ENCODE data around the gene KCP. TPM values are rescaled to one million over a fixed set of nuclear protein-coding genes. Genes with fewer than 3 reads are reported as not detected.

Gene KCP
- total RNA-seq, 1 experiment from 2014 or later = 2.7 TPM

DNA sequence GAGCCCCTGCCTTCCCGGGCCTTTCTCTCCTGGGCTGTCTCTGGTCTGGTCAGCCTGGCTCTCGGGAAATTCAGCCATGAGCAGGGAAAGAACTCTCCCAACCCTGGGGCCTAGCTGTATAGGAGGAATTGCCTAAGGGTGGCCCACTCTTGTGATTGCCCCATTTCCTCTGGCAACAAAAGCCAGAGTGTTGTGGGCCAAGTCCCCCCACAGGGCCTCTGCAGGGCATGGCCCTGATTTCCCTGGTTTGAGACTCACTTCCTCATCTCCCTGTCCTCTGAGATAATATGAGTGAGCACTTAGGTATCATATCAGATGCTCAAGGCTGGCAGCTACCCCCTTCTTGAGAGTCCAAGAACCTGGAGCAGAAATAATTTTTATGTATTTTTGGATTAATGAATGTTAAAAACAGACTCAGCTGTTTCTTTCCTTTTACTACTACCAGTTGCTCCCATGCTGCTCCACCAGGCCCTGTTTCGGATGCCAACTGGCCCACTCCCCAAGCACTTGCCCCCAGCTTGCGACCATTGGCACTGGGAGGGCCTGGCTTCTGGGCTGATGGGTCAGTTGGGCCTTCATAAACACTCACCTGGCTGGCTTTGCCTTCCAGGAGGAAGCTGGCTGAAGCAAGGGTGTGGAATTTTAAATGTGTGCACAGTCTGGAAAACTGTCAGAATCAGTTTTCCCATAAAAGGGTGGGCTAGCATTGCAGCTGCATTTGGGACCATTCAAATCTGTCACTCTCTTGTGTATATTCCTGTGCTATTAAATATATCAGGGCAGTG lies 38.7 kb upstream of the KCP start:
- no peak for ATAC-seq
- H3K27me3 Mint-ChIP-seq (ENCODE audit: low read depth) = no peaks in the 10 kb centered on the region; the same call in 1 of the 2 replicates
- no peak for DNase-seq (ENCODE audit: low spot score)
- ChIA-PET POLR2A (no interaction called here), CTCF (interaction anchor here (1.2 to 2.7 kb wide), 8 partner anchors 10 to 265 kb away, joined by 3 to 28 read pairs (median 7); partner anchors contain the start of gene ATP6V1F)
- no peak overlapping the region for H3K4me3 Mint-ChIP-seq
- H3K27ac Mint-ChIP-seq = no peak overlapping the region
- no peaks in the 10 kb centered on the region for H3K9me3 Mint-ChIP-seq
- peaks cover 16% of the 10 kb centered on the region for H3K36me3 Mint-ChIP-seq
- peaks cover 15% of the 10 kb centered on the region for H3K4me1 Mint-ChIP-seq
- TF ChIP-seq NFATC4 (CRISPR knock-in tag; IDR thresholded peaks at IDR 0.05) = no peak
- TF ChIP-seq GABPB1 (CRISPR knock-in tag; IDR thresholded peaks at IDR 0.05) = no peak
- no peak for TF ChIP-seq ETV6 (CRISPR knock-in tag; IDR thresholded peaks at IDR 0.05)
- TF ChIP-seq CREM (CRISPR knock-in tag; IDR thresholded peaks at IDR 0.05) = no peak
- TF ChIP-seq, protein P1, sequence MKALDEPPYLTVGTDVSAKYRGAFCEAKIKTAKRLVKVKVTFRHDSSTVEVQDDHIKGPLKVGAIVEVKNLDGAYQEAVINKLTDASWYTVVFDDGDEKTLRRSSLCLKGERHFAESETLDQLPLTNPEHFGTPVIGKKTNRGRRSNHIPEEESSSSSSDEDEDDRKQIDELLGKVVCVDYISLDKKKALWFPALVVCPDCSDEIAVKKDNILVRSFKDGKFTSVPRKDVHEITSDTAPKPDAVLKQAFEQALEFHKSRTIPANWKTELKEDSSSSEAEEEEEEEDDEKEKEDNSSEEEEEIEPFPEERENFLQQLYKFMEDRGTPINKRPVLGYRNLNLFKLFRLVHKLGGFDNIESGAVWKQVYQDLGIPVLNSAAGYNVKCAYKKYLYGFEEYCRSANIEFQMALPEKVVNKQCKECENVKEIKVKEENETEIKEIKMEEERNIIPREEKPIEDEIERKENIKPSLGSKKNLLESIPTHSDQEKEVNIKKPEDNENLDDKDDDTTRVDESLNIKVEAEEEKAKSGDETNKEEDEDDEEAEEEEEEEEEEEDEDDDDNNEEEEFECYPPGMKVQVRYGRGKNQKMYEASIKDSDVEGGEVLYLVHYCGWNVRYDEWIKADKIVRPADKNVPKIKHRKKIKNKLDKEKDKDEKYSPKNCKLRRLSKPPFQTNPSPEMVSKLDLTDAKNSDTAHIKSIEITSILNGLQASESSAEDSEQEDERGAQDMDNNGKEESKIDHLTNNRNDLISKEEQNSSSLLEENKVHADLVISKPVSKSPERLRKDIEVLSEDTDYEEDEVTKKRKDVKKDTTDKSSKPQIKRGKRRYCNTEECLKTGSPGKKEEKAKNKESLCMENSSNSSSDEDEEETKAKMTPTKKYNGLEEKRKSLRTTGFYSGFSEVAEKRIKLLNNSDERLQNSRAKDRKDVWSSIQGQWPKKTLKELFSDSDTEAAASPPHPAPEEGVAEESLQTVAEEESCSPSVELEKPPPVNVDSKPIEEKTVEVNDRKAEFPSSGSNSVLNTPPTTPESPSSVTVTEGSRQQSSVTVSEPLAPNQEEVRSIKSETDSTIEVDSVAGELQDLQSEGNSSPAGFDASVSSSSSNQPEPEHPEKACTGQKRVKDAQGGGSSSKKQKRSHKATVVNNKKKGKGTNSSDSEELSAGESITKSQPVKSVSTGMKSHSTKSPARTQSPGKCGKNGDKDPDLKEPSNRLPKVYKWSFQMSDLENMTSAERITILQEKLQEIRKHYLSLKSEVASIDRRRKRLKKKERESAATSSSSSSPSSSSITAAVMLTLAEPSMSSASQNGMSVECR (CRISPR knock-in tag; IDR thresholded peaks at IDR 0.05; ENCODE audit: borderline replicate concordance) = no peak
- no peak for TF ChIP-seq NR1H2 (CRISPR knock-in tag; IDR thresholded peaks at IDR 0.05)

DNA sequence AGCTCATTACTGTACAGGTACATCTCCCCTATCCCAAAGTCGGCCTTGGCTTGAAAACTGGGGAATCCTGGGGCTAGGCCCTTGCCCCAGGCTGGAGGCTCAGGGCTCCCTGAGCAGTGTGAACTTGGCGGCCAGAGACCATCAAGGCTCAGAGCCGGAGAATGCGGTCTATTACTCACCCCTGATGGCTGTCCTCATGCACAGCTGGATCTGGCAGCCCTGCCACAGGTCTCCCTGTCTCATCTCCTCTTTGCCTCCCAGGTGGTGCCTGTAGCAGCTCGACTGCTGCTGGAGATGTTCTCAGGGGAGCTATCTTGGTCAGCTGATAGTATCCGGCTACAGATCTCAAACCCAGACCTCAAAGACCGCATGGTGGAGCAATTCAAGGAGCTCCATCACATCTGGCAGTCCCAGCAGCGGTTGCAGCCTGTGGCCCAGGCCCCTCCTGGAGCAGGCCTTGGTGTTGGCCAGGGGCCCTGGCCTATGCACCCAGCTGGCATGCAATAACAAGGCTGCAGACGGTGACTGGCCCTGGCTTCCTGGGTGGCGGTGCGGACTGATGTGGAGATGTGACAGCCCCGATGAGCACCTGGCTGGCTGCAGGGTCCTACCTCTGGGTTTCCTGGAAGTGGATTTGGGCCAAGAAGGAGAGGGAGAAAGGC lies 37.9 kb upstream of the KCP start:
- POLR2A ChIA-PET = no interaction called here
- ATAC-seq (no peak), DNase-seq (ENCODE audit: low spot score) (no peak)
- peaks cover 8% of the 10 kb centered on the region for H3K4me1 Mint-ChIP-seq
- no peak overlapping the region for H3K4me3 Mint-ChIP-seq
- no peaks in the 10 kb centered on the region; the same call in 1 of the 2 replicates for H3K27me3 Mint-ChIP-seq (ENCODE audit: low read depth)
- H3K36me3 Mint-ChIP-seq = peaks cover 9% of the 10 kb centered on the region; the same call in 1 of the 2 replicates
- TF ChIP-seq ELF4 (CRISPR knock-in tag; IDR thresholded peaks at IDR 0.05; ENCODE audit: low read depth) = no peak
- TF ChIP-seq CREM (CRISPR knock-in tag; IDR thresholded peaks at IDR 0.05) = no peak
- TF ChIP-seq GTF2I (CRISPR knock-in tag; conservative IDR thresholded peaks at IDR 0.05) = no peak
- TF ChIP-seq ZBTB21 (CRISPR knock-in tag; IDR thresholded peaks at IDR 0.05; ENCODE audit: borderline replicate concordance) = no peak
- TF ChIP-seq, protein P2, sequence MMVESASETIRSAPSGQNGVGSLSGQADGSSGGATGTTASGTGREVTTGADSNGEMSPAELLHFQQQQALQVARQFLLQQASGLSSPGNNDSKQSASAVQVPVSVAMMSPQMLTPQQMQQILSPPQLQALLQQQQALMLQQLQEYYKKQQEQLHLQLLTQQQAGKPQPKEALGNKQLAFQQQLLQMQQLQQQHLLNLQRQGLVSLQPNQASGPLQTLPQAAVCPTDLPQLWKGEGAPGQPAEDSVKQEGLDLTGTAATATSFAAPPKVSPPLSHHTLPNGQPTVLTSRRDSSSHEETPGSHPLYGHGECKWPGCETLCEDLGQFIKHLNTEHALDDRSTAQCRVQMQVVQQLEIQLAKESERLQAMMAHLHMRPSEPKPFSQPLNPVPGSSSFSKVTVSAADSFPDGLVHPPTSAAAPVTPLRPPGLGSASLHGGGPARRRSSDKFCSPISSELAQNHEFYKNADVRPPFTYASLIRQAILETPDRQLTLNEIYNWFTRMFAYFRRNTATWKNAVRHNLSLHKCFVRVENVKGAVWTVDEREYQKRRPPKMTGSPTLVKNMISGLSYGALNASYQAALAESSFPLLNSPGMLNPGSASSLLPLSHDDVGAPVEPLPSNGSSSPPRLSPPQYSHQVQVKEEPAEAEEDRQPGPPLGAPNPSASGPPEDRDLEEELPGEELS (CRISPR knock-in tag; IDR thresholded peaks at IDR 0.05) = no peak
- TF ChIP-seq, protein P3, sequence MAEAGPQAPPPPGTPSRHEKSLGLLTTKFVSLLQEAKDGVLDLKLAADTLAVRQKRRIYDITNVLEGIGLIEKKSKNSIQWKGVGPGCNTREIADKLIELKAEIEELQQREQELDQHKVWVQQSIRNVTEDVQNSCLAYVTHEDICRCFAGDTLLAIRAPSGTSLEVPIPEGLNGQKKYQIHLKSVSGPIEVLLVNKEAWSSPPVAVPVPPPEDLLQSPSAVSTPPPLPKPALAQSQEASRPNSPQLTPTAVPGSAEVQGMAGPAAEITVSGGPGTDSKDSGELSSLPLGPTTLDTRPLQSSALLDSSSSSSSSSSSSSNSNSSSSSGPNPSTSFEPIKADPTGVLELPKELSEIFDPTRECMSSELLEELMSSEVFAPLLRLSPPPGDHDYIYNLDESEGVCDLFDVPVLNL (CRISPR knock-in tag; IDR thresholded peaks at IDR 0.05; ENCODE audit: borderline replicate concordance, low read depth) = no peak
- TF ChIP-seq OVOL2 (CRISPR knock-in tag; IDR thresholded peaks at IDR 0.05; ENCODE audit: borderline replicate concordance) = no peak
- no peak for TF ChIP-seq ZNF219 (CRISPR knock-in tag; IDR thresholded peaks at IDR 0.05; ENCODE audit: borderline replicate concordance)
- TF ChIP-seq, protein P4, sequence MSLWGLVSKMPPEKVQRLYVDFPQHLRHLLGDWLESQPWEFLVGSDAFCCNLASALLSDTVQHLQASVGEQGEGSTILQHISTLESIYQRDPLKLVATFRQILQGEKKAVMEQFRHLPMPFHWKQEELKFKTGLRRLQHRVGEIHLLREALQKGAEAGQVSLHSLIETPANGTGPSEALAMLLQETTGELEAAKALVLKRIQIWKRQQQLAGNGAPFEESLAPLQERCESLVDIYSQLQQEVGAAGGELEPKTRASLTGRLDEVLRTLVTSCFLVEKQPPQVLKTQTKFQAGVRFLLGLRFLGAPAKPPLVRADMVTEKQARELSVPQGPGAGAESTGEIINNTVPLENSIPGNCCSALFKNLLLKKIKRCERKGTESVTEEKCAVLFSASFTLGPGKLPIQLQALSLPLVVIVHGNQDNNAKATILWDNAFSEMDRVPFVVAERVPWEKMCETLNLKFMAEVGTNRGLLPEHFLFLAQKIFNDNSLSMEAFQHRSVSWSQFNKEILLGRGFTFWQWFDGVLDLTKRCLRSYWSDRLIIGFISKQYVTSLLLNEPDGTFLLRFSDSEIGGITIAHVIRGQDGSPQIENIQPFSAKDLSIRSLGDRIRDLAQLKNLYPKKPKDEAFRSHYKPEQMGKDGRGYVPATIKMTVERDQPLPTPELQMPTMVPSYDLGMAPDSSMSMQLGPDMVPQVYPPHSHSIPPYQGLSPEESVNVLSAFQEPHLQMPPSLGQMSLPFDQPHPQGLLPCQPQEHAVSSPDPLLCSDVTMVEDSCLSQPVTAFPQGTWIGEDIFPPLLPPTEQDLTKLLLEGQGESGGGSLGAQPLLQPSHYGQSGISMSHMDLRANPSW (CRISPR knock-in tag; conservative IDR thresholded peaks at IDR 0.05; ENCODE audit: low read depth) = no peak
- no peak for TF ChIP-seq TEAD4 (CRISPR knock-in tag; IDR thresholded peaks at IDR 0.05)
- TF ChIP-seq JUN (CRISPR knock-in tag; IDR thresholded peaks at IDR 0.05) = no peak
- TF ChIP-seq NFE2L1 (CRISPR knock-in tag; IDR thresholded peaks at IDR 0.05) = no peak
- TF ChIP-seq, protein P5, sequence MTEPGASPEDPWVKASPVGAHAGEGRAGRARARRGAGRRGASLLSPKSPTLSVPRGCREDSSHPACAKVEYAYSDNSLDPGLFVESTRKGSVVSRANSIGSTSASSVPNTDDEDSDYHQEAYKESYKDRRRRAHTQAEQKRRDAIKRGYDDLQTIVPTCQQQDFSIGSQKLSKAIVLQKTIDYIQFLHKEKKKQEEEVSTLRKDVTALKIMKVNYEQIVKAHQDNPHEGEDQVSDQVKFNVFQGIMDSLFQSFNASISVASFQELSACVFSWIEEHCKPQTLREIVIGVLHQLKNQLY (CRISPR knock-in tag; IDR thresholded peaks at IDR 0.05) = no peak
- TF ChIP-seq, protein P6, sequence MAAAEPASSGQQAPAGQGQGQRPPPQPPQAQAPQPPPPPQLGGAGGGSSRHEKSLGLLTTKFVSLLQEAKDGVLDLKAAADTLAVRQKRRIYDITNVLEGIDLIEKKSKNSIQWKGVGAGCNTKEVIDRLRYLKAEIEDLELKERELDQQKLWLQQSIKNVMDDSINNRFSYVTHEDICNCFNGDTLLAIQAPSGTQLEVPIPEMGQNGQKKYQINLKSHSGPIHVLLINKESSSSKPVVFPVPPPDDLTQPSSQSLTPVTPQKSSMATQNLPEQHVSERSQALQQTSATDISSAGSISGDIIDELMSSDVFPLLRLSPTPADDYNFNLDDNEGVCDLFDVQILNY (CRISPR knock-in tag; IDR thresholded peaks at IDR 0.05) = no peak
- no peak overlapping the region for H3K27ac Mint-ChIP-seq
- CTCF ChIA-PET = interaction anchor here (0.8 to 2.9 kb wide), 19 partner anchors 9 to 265 kb away, joined by 3 to 64 read pairs (median 7); partner anchors contain the start of genes ATP6V1F, IRF5, KCP and TNPO3
- H3K9me3 Mint-ChIP-seq = no peaks in the 10 kb centered on the region
